GM18951 (cell line): ENCODE results near the gene SBK3.
A peak's percentile ranks its signal among the peaks of the same experiment; 100 is the strongest.

Experiments
- POLR2A ChIP-seq: IDR thresholded peaks from 4 replicates; pipeline ENCODE4 v1.6.1; 2011; ENCODE audit warnings: mild to moderate bottlenecking; ENCODE audit not compliant: insufficient read length, insufficient read depth; ENCODE audit errors: extremely low read depth
- in situ Hi-C: fragments of 300-500 bp; cut with MboI; formaldehyde crosslinking; loops from one replicate; pipeline ENCODE4 v1.12.0; 2022; ENCODE audit warnings: low sequenced_read_pairs, mixed read lengths, inconsistent platforms; ENCODE audit not compliant: unreplicated experiment

The SBK3 gene

DNA sequence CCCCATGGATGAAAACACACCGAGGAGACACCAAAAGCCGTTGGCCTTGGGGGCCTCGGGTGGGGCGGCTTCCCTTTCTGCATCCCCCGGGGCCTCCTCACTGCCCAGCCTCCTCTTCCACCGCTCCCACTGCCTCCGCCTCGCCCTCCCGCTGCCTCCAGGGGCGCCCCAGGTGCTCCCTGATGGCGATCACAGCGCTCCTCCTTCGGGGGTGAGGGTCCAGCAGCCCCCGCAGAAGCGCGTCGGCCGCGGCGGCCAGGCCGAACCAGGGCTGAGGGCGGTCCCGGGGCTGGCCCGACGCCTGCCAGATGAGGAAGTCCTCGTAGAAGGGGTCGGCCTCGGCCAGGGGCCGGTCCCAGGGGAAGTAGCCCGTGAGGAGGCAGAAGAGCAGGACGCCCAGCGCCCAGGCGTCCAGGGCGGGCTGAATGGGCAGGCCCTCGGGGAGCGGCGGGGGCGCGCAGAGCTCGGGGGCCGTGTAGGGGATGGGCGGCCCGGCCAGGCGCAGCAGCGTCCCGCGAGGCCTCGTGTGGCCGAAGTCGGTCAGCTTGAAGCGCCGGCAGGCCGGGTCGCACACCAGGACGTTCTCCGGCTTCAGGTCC lies 15.6 kb downstream of the SBK3 start:
- TF ChIP-seq POLR2A: no peak
- in situ Hi-C loops: no loop called here

DNA sequence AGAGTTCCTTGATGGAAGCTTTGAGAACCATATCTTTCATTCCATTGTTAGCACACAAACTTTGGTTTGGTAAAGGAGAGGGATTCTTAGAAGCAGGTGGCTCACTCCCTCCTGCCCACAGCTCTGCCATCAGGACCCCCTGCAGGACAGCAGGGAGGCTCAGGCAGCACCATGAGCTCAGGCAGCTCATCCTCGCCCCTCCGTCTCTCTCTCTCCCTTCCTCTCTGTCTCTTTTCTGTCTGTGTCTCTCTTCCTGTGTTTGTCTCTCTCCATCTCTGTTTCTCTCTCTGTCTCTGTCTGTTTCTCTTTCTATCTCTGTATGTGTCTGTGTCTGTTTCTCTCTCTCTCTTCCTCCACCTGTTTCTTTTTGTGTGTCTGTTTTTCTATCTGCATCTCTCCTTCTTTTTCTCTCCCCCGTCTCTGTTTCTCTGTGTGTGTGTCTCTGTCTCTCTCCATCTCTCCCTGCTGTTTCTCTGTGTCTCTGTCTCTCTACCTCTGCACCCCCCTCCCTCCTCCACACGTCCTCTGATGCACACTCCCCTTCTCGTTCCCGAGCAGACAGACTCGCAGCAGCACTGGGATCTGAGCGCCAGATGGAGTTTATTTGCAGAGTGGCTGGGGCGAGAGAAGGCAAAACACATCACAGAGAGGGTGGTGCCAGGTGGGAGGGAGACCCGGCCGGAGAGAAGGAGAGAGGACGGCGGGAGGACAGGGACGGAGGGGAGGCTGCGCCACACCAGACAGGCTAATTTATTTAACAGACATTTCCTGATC lies 17.1 kb downstream of the SBK3 start:
- in situ Hi-C loops: no loop called here
- TF ChIP-seq POLR2A: no peak

GRCh38 chr19:55527197-55528029 lies 17.9 kb downstream of the SBK3 start:
- TF ChIP-seq POLR2A: no peak
- in situ Hi-C loops: no loop called here

DNA sequence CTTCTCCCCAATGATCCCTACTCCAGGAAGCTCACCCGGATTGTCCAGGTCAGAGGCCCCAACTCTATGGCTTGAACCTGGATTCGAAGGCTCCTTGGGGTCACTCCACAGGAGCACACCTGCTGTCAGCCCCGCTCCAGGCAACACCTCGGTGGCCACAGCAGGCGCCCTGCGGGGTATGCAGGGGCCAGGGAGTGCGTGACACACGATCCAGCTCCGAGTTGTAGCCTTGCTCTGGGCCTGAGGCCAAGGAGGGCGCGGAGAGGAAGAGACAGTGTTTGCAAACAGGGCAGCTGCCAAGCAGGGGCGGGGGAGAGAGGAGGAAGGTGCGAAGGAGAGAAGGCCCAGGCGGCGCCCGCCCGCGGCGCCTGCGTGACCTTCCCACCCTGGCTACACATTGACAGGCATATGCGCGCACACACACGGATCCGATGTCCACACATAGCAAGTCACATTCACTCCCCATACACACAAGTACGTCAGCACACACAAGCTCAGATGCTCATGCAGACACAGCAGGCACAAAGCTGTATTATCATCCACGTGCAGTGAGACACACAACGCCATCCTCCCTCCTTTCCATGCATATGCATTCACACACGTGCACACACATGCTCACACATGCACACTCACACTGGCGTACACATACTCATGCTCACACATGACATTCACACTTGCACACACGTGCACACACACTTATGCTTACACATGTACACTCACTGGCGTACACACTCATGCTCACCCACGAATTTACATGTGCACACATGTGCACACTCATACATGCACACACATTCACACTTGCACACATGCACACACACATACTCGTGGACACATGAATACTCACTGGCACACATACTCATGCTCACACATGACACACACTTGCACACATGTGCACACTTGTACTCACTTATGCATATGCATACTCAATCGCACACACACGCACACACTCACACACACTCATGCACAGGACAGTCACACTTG lies 18.8 kb downstream of the SBK3 start:
- no peak for TF ChIP-seq POLR2A
- in situ Hi-C loops: no loop called here

GRCh38 chr19:55525289-55526101 lies 19.8 kb downstream of the SBK3 start:
- in situ Hi-C loops: no loop called here
- no peak for TF ChIP-seq POLR2A

DNA sequence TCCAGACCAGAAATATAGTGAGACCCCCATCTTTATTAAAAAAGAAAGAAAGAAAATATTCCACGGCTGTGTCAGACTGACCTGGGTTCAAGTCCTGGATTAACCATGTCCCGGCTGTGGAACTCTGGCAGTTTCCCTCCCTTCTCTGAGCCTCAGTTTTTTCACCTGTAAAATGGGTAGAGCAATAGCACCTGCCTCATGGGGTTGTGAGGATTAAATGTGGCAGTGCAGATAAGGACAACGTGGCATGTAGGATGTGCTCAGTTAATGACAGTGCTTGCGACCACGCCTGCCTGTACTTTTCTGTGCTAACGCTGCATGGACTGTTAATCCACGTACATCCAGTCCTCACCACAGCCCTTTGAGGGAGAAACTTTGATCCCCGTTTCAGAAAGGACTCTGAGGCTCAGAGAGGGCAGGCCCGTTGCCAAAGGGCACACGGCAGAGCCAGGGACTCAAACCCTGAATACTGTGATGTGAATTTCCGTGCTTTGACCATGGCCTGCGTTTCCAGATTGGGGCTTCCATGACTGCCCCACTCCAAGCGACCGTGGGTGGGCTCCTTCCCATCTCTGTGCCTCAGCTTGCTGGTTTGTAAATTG lies 24.6 kb downstream of the SBK3 start:
- no peak for TF ChIP-seq POLR2A
- in situ Hi-C loops: no loop called here

DNA sequence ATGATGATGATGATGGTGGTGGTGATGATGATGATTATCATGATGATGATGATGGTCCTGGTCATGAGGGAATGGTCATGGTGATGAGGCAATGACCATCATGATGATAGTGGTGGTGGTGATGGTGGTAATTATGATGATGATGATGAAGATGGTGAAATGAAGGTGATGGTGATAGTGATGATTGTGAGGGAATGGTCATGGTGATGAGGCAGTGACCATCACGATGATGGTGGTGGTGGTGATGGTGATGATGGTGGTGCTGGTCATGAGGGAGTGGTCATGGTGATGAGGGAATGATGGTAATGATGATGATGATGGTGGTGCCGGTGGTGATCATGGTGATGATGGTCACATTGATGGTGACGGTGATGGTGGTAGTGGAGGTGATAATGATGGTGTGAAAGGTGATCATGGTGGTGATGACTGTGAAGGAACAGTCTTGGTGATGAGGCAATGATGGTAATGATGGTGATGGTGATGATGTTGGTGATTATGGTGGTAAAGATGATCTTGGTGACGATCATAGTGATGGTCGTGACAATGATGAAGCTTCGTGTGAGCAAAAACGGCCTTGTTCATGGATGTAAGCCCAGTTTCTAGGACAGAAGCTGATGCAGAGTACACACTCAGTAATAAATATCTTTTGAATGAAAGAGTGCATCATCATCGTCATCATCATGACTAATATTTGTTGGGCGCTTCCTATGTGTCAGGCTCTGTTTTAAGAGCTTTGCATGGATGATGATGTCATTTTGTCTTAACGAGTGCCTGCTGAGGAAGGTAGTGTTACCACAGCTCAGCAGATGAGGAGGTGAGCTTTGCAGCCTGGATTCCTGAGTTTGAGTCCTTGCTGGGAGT lies 25.7 kb downstream of the SBK3 start:
- in situ Hi-C loops: no loop called here
- no peak for TF ChIP-seq POLR2A

- peak; percentile 49 for TF ChIP-seq POLR2A
- in situ Hi-C loops: no loop called here
Observed at GRCh38 chr19:55516878-55517620, 28.3 kb downstream of the SBK3 start.

- no peak for TF ChIP-seq POLR2A
- in situ Hi-C loops: no loop called here
Observed at GRCh38 chr19:55508120-55508519, 37.2 kb downstream of the SBK3 start.

- in situ Hi-C loops: loop anchor here (5.0 kb wide), 1 partner anchor 127 kb away; no protein-coding TSS in a partner anchor
- no peak for TF ChIP-seq POLR2A
Observed at GRCh38 chr19:55504981-55505380, 40.4 kb downstream of the SBK3 start.
